GM12875 (cell line): Measurements from ENCODE around the gene ZNF740.

Experiments
- H3K4me3 ChIP-seq: one replicate; pipeline ENCODE4 v1.5.1; 2011; ENCODE audit warnings: low read depth, low read length, control low read depth
- CTCF ChIP-seq: IDR thresholded peaks from 2 replicates; pipeline ENCODE4 v1.5.1; 2011; ENCODE audit warnings: low read depth, mild to moderate bottlenecking, control low read depth, inconsistent platforms, low read length, moderate library complexity, borderline replicate concordance; ENCODE audit not compliant: insufficient read depth

The ZNF740 gene

DNA sequence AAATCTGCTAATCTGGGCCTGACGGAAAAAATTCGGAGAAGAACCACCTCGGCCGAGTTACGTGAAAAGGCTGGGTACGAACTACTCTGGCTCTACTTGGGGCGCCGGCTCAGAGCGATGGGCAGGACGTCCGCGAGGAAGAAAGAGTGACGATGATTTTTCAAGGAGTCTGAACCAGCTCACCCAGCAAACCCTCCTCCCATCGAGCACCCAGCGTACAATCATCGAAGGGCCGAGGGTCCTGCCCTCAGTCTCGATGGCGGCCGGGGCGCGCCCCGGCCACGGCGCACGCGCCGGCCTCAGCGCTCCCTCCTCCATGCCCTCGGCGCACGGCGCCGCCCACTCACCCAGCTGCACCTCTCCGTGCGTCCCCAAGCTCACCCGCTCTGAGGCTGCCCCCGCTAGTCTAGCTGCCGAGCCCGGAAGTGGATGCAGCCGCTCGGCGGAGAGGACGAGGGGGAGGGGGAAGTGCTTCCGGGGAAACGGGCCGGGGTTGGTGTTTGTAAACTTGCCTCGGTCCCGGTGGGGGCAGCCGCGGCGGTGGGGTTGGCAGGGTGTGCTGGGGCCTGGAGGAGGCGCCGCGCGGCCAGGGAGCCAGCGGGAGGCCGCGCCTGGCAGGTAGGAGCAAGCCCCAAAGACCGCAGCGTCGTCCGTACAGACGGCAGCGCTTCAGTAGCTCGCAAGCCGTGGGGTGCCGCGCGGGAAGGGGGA lies at the start of gene ZNF740, which contains the start of gene CSAD:
ZNF740 (plus strand) TSS at position 503 of the 711 bp plus-strand sequence. CDS start 1,262 bp downstream, outside the sequence.
CSAD (minus strand) TSS at position 706 of the 711 bp plus-strand sequence. CDS start 7,455 bp downstream, outside the sequence.
- TF ChIP-seq CTCF = no peak
- peak within 1 kb of the TSS; percentile 85 for H3K4me3 ChIP-seq

GRCh38 chr12:53131844-53132243 lies 48.7 kb upstream of the ZNF740 start:
- no peak overlapping the region for H3K4me3 ChIP-seq
- no peak for TF ChIP-seq CTCF

DNA sequence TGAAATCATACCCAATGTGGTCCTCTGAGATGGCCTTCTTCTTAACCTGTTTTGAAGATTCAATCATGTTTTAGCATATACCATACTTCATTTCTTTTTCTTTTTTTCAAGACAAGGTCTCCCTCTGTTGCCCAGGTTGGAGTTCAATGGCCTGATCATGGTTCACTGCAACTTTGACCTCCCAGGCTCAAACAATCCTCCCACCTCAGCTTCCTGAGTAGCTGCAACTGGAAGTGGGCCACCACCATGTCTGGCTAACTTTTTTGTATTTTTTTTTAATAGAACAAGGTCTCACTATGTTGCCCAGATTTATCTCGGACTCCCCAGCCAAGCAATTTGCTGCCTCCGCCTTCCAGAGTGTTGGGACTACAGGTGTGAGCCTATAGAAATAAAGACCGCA lies 46.8 kb upstream of the ZNF740 start:
- TF ChIP-seq CTCF = no peak
- no peak overlapping the region for H3K4me3 ChIP-seq

- H3K4me3 ChIP-seq = no peak overlapping the region
- TF ChIP-seq CTCF = no peak
Observed at GRCh38 chr12:53143355-53143754, 37.2 kb upstream of the ZNF740 start.

DNA sequence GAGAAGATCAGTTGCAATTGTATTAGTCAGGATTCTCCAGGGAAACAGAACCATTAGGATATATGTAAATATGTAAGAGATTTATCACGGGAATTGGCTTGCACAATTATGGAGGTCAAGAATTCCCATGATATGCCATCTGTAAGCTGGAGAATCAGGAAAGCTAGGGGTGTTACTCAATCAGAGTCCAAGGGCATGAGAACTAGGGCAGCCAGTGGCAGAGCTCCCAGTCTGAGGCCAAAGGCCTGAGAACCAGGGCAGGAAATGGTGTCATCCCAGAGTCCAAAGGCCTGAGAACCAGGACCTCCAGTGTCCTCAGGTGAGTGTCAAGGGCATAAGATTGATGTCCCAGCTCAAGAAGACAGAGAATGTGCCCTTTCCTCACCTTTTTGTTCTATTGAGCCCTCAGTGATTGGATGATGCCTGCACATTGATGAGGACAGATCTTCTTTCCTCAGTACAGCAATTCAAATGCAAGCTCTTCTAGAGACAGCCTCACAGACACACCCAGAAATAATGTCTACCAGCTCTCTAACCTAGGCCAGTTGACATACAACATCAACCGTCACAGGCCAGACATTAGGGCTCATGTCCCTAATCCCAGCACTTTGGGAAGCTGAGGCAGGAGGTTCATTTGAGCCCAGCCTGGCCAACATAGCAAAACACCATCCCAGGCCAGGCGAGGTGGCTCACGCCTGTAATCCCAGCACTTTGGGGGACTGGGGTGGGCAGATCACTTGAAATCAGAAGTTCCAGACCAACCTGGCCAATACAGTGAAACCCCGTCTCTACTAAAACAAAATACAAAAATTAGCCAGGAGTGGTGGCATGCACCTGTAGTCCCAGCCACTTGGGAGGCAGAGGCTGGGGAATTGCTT lies 34.9 kb upstream of the ZNF740 start:
- no peak for TF ChIP-seq CTCF
- no peak overlapping the region for H3K4me3 ChIP-seq

- H3K4me3 ChIP-seq = no peak overlapping the region
- no peak for TF ChIP-seq CTCF
Observed at GRCh38 chr12:53147181-53147580, 33.3 kb upstream of the ZNF740 start.

- H3K4me3 ChIP-seq = no peak overlapping the region
- no peak for TF ChIP-seq CTCF
Observed at GRCh38 chr12:53147653-53148052, 32.9 kb upstream of the ZNF740 start.
